Mononuclear cell (primary cell): Measurements from ENCODE around the gene NFAM1. TPM values are rescaled to one million over a fixed set of nuclear protein-coding genes. Genes with fewer than 3 reads are reported as not detected.
A peak's percentile ranks its signal among the peaks of the same experiment; 100 is the strongest.

Experiments
- H3K27me3 ChIP-seq: 2 replicates; pipeline ENCODE4 v1.6.0; 2011; ENCODE audit warnings: low read length, control low read depth; ENCODE audit not compliant: insufficient read depth
- H3K4me1 ChIP-seq: 2 replicates; pipeline ENCODE4 v1.5.1; 2011; ENCODE audit warnings: mild to moderate bottlenecking, low read length, control low read depth; ENCODE audit not compliant: insufficient read depth
- H3K4me3 ChIP-seq: 2 replicates; pipeline ENCODE4 v1.5.1; 2011; ENCODE audit warnings: mild to moderate bottlenecking, low read length, moderate library complexity
- H3K9me3 ChIP-seq: 2 replicates; pipeline ENCODE4 v1.5.1; 2011; ENCODE audit warnings: low read depth, mild to moderate bottlenecking, control low read depth, low read length
- total RNA-seq: library from RNA; depleted of rRNA; stranded (reverse); fragments of >200 nt; gene quantifications from one replicate; pipeline ENCODE4 v1.2.3, GENCODE V29; 2012

Gene NFAM1, protein sequence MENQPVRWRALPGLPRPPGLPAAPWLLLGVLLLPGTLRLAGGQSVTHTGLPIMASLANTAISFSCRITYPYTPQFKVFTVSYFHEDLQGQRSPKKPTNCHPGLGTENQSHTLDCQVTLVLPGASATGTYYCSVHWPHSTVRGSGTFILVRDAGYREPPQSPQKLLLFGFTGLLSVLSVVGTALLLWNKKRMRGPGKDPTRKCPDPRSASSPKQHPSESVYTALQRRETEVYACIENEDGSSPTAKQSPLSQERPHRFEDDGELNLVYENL
- total RNA-seq: 14.2 TPM

- Histone ChIP-seq H3K27me3 (no peaks in the 10 kb centered on the region), H3K9me3 (no peaks in the 10 kb centered on the region), H3K4me1 (peaks cover 64% of the 10 kb centered on the region), H3K4me3 (peak within 1 kb of the TSS; percentile 70)
Observed at GRCh38 chr22:42432020-42432596, at the start of gene NFAM1. Gene NFAM1, minus strand, starts transcription at chr22:42432403. Its CDS starts 46 bp downstream, at chr22:42432357.

- H3K9me3 ChIP-seq: no peaks in the 10 kb centered on the region
- H3K4me3 ChIP-seq: no peak overlapping the region
- H3K4me1 ChIP-seq: peaks cover 2% of the 10 kb centered on the region
- no peaks in the 10 kb centered on the region for H3K27me3 ChIP-seq
Observed at GRCh38 chr22:42475122-42475521, 42.9 kb upstream of the NFAM1 start.

GRCh38 chr22:42473484-42474193 lies 41.4 kb upstream of the NFAM1 start:
- no peaks in the 10 kb centered on the region for H3K27me3 ChIP-seq
- H3K4me3 ChIP-seq: no peak overlapping the region
- H3K9me3 ChIP-seq: no peaks in the 10 kb centered on the region

DNA sequence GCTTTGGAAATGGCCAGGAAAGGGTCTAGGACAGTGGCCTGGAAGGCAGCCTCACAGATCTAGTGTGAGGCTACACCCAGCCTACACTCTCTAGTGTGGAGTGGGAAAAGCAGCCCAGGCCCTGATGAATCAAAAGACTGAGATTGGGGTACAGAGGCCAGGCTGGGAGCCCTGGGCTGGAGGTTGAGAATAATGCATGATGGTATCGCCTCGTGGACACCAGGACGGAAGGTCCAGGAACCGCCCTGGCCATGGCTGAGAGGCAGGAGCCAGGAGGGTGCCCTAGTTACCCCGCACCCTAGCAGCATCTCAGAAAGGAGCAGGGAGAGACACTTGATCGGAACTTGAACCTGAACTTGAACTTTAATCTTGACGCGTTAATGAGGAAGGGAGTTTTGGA lies 40.5 kb upstream of the NFAM1 start:
- Histone ChIP-seq H3K4me3 (no peak overlapping the region), H3K4me1 (no peaks in the 10 kb centered on the region), H3K27me3 (no peaks in the 10 kb centered on the region), H3K9me3 (no peaks in the 10 kb centered on the region)

More at GRCh38 chr22:42473484-42474193, 41.4 kb upstream of the NFAM1 start:
- peaks cover 2% of the 10 kb centered on the region for H3K4me1 ChIP-seq

GRCh38 chr22:42471441-42471840 lies 39.2 kb upstream of the NFAM1 start:
- Histone ChIP-seq H3K9me3 (no peaks in the 10 kb centered on the region), H3K27me3 (no peaks in the 10 kb centered on the region), H3K4me1 (no peaks in the 10 kb centered on the region), H3K4me3 (no peak overlapping the region)

DNA sequence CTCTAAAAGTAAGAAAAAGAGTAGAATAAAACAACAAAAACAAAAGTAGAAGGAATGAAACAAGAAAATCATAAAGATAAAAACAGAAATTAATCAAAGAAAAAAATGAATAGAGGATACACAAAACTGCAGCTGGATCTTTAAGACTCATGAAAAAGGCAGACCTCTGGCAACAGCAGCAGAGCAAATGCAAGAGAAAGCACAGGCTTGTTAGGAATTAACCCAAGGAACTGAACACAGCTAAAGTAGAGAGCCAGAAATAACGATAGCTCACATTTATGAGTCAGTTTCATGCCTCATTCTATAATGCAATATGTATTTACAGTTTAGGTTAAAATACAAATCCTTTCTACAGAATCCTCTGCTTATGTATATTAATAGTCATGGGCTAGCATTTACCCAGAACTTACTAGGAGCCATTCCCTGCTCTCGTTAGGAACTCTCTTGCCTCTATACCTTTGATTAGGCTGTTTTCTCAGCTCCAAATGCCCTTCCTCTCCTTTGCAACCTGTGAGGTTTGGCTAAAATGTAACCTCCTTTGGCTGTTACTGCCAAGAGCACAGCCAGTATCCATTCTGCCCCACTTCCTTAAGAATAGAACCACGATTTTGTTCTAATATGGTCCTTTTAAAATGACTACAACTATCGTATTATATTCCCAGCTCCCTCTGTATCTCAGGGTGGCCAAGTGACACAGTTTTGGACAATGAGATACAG lies 38.3 kb upstream of the NFAM1 start:
- H3K4me3 ChIP-seq: no peak overlapping the region

DNA sequence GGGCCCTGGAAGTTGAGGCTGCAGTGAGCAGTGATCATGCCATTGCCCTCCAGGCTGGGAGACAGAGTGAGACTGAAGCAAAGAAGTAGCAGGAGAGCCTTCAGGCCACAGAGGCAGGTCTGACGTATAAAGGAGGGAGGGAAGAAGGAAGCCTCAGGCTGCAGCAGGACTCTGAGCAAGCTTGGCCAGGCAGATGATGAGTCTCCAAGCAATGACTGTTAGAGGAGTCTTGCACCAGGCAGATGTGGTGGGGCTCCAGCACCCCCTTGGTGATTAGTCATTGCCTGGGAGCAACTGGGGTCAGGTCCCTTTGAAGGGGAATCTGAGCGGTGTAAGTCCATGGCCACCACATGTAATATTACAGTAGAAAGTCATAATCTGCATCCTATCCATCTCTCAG lies 36.6 kb upstream of the NFAM1 start:
- no peak overlapping the region for H3K4me3 ChIP-seq
- no peaks in the 10 kb centered on the region for H3K9me3 ChIP-seq
- H3K4me1 ChIP-seq: no peaks in the 10 kb centered on the region
- H3K27me3 ChIP-seq: no peaks in the 10 kb centered on the region

More for the DNA sequence above, 38.3 kb upstream of the NFAM1 start:
- Histone ChIP-seq H3K4me1 (no peaks in the 10 kb centered on the region), H3K27me3 (no peaks in the 10 kb centered on the region), H3K9me3 (no peaks in the 10 kb centered on the region)

GRCh38 chr22:42462016-42462415 lies 29.8 kb upstream of the NFAM1 start:
- H3K9me3 ChIP-seq: no peaks in the 10 kb centered on the region
- no peaks in the 10 kb centered on the region for H3K4me1 ChIP-seq
- no peak overlapping the region for H3K4me3 ChIP-seq
- H3K27me3 ChIP-seq: no peaks in the 10 kb centered on the region

DNA sequence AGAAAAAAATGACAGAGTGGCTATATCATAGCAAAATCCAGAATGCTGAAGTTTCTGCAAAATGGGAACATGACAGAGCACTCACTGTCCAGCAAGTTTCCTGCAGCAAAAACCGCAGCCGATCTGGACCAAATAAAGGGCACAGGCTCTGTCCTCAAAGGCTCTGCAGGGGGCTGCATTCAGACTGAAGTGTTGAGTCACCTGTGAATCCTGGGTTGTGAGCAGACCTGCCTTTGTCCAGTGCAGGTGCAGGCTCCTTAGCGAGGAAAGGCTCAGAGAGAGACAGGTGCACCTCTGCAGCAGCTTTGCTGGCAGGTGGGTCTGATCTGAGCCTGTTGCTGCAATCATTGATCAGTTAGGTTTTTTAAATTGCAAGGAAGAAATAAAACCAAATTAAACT lies 29.3 kb upstream of the NFAM1 start:
- Histone ChIP-seq H3K9me3 (no peaks in the 10 kb centered on the region), H3K4me1 (no peaks in the 10 kb centered on the region), H3K4me3 (no peak overlapping the region), H3K27me3 (no peaks in the 10 kb centered on the region)

DNA sequence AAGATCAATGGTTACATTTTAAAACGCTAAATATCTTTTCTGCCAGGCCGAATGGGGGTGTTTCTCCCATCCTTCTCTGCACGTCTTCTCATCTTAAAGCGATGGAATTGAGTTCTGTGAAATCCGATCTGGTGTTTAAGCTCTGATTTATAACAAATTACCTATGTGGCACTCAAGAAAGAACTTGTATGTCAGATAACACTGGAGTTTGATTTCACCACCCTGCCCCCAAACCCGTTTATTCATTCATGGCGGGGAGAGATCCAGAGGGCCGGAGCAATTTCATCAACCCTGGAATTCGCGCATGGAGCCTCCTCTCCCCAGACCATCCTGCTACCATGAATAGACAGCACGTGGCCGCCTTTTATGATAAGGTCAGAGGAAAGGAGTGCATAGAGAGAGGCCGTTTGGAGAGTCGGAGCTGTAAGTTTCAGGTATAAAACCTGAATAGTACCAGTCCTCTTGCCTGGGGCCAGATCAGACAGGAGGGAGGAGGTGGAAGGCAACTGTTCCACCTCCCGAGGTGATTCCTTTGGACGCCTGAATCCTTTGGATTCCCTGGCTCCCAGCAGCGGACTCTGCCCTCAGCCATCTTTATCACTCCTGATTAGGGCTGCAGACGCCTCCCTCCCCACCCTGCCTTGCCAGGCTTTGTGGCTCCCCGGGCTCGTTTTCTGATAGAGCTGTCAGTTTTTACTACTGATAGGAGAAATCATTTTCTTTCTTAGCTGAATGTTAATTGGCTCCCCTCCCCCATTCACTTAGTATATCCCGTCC lies 27.3 kb upstream of the NFAM1 start:
- H3K27me3 ChIP-seq: no peaks in the 10 kb centered on the region
- no peak overlapping the region for H3K4me3 ChIP-seq
- H3K9me3 ChIP-seq: no peaks in the 10 kb centered on the region
- H3K4me1 ChIP-seq: no peaks in the 10 kb centered on the region

- H3K27me3 ChIP-seq: no peaks in the 10 kb centered on the region
- H3K4me3 ChIP-seq: no peak overlapping the region
- H3K9me3 ChIP-seq: no peaks in the 10 kb centered on the region
- no peaks in the 10 kb centered on the region for H3K4me1 ChIP-seq
Observed at GRCh38 chr22:42452916-42453315, 20.7 kb upstream of the NFAM1 start.

DNA sequence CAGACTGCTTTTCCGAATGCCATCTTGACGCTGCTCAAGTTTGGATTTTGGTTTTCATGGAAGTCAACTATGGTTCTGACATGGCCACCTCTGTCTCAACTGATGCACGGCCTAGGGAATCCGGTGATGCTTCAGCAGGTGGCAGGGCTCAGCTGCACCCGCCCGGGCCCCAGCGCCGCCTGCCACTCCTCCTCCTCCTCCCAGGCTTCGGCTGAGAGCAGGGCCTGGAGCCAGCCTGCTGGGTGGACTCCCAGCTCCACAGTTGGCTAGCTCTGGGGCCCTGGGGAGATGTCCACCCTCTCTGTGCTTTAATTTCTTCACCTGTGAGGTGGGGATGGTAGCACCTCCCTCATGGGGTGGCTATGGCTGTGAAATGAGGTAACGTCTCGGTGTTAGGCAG lies 20.3 kb upstream of the NFAM1 start:
- Histone ChIP-seq H3K9me3 (no peaks in the 10 kb centered on the region), H3K27me3 (no peaks in the 10 kb centered on the region), H3K4me1 (no peaks in the 10 kb centered on the region), H3K4me3 (no peak overlapping the region)

DNA sequence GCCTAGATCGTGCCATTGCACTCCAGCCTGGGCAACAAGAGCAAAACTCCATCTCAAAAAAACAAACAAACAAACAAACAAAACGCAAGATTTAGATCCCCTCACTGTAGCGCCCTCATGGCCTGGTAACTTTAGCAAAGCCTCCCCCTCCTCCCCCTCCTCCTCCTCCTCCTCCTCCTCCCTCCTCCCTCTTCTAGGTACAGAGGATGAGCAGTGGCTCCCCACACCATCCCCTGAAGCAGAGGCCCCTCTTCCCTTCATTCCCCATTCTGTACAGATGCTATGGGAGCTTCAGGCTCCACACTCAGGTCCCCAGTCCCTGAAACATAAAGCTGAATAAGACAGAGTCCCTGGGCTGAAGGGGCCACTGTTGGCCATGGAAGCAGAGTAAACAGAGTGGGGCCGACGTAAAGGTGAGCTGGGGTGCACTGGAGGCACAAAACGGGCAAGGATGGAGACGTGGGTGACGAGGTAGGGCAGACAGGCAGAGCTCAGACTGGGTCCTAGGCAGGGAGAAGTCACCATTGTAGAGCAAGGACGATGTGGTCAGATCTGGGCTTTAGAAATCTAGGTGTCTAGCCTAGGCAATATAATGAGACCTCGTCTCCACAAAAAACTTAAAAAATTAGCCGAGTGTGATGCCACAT lies 19.4 kb upstream of the NFAM1 start:
- no peaks in the 10 kb centered on the region for H3K27me3 ChIP-seq
- H3K4me3 ChIP-seq: no peak overlapping the region
- no peaks in the 10 kb centered on the region for H3K4me1 ChIP-seq
- H3K9me3 ChIP-seq: no peaks in the 10 kb centered on the region

DNA sequence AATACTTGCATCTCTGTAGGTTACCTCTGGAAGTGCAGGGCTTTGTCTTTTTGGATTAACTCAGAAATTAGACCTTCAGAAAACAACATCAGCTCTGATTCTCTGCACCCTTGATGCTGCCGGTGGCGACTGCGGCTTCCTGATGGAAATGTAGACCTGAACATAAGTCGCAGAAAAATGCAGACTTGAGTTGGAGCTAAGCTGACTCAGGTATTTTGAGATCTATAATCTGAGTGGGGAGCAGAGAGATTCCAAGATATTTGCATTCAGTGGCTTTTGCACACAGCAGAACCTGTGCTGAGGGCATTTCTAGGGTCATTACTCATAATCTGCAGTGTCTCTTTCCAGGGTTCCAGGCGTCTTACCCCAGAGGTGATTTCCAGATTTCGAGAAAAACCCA lies 18.7 kb upstream of the NFAM1 start:
- Histone ChIP-seq H3K4me1 (no peaks in the 10 kb centered on the region), H3K9me3 (no peaks in the 10 kb centered on the region), H3K4me3 (no peak overlapping the region), H3K27me3 (no peaks in the 10 kb centered on the region)
